ENCODE measurements around the gene GTF2H4. TPM values are rescaled to one million over a fixed set of nuclear protein-coding genes. Genes with fewer than 3 reads are reported as not detected.

GTF2H4 gene
- total and polyA plus RNA-seq, 10 of the 15 experiments (the other 5 are each of a cell fraction or from before 2014, with no cell fraction given) = 1.1 to 43.8 (median 18.9) TPM

- Histone ChIP-seq H3K4me1 (ENCODE audit: control insufficient read depth, insufficient read depth, low read length) (peaks cover 15% of the 10 kb centered on the region), H3K27ac (ENCODE audit: control insufficient read depth, insufficient read depth) (no peak overlapping the region), H2AFZ (ENCODE audit: control insufficient read depth, low read depth, low read length) (no peak overlapping the region), H3K4me3 (no peak overlapping the region), H3K27me3 (replicated peaks in 1 of 2; ENCODE audit: control insufficient read depth in 2 of 2, insufficient read depth in 2 of 2, low read length in 1 of 2) (no peaks in the 10 kb centered on the region), H3K79me2 (ENCODE audit: control insufficient read depth, insufficient read depth, low read length) (no peaks in the 10 kb centered on the region), H4K20me1 (ENCODE audit: control insufficient read depth, insufficient read depth) (no peaks in the 10 kb centered on the region), H3K4me2 (ENCODE audit: control insufficient read depth, insufficient read depth) (no peak overlapping the region), H3K36me3 (ENCODE audit: control insufficient read depth in 2 of 2, insufficient read depth in 2 of 2, low read length in 1 of 2) (peaks cover 4 to 10% of the 10 kb centered on the region in 2 experiments; a peak in 3 of 4 replicates), H3K9ac (ENCODE audit: control insufficient read depth, insufficient read depth, low read length) (no peak overlapping the region), H3K9me3 (replicated peaks; ENCODE audit: control insufficient read depth, insufficient read depth, low read length) (no peaks in the 10 kb centered on the region)
- 52% methylated on average over 13 of the region's 13 CpGs for WGBS (ENCODE audit: insufficient coverage, insufficient replicate concordance, low lambda C conversion rate, missing lambda C conversion rate)
- ChIA-PET CTCF (interaction anchor here (0.7 to 1.8 kb wide), 2 partner anchors 17 to 19 kb away, joined by 3 to 4 read pairs; no protein-coding TSS in a partner anchor), POLR2A (interaction anchor here (1.1 kb wide), 1 partner anchor 75 kb away, joined by 5 read pairs; no protein-coding TSS in a partner anchor), RAD21 (ENCODE audit: unreplicated experiment) (interaction anchor here (0.7 kb wide), 1 partner anchor 17 kb away, joined by 3 read pairs; the partner anchor contains the start of gene VARS2), SMC1A (ENCODE audit: uncharacterized antibody, unreplicated experiment) (interaction anchor here (1.3 to 2.0 kb wide), 3 partner anchors 10 to 167 kb away, joined by 3 to 5 read pairs (median 5); no protein-coding TSS in a partner anchor)
- intact Hi-C loops (cut with micrococcal nuclease; ENCODE audit: unreplicated experiment) = no loop called here
- no peak for DNase-seq (ENCODE audit: low read depth, low spot score)
- ATAC-seq = no peak
- BruUV-seq (replicated peaks) = no TSS peak
- in situ Hi-C loops (cut with MboI) = no loop called here
- FAIRE-seq = no peak
- TF ChIP-seq RAD51 (IDR thresholded peaks at IDR 0.05) (no peak), PKNOX1 (IDR thresholded peaks at IDR 0.05) (no peak), EED (IDR thresholded peaks at IDR 0.05; ENCODE audit: low read depth) (no peak), MAX (IDR thresholded peaks at IDR 0.05; ENCODE audit: low read depth, low read length) (no peak), ESRRA (IDR thresholded peaks at IDR 0.05; ENCODE audit: low read length) (no peak), JUND (IDR thresholded peaks at IDR 0.05; ENCODE audit: low read depth, low read length) (no peak), ZBTB11 (CRISPR knock-in tag; IDR thresholded peaks at IDR 0.05) (no peak), TCF7 (IDR thresholded peaks at IDR 0.05; ENCODE audit: borderline replicate concordance) (no peak), HDAC2 (IDR thresholded peaks at IDR 0.05) (no peak), NFIC (IDR thresholded peaks at IDR 0.05; ENCODE audit: low read depth, low read length) (no peak), CUX1 (IDR thresholded peaks at IDR 0.05; ENCODE audit: insufficient replicate concordance, low read depth, low read length) (no peak), RELB (IDR thresholded peaks at IDR 0.05; ENCODE audit: low read depth) (no peak), MXI1 (IDR thresholded peaks at IDR 0.05; ENCODE audit: low read depth, low read length) (no peak)
These were observed 11.5 kb upstream of the GTF2H4 start for GRCh38 chr6:30896541-30896940.
